NCI-H2227 (cell line): Measurements from ENCODE around the gene CFAP70.
"Not testable (repeated sequence)": the region's sequence is repeated elsewhere in the genome, so short reads cannot be mapped to it uniquely, and the experiment has no call there.

Source experiments
- DNase-seq: peaks from one replicate; lab custom pipeline; 2025; ENCODE audit not compliant: unreplicated experiment; lab: John Stamatoyannopoulos, UW

The CFAP70 gene

GRCh38 chr10:73340121-73340520 lies 18.5 kb downstream of the CFAP70 start:
- no peak for DNase-seq

GRCh38 chr10:73339436-73339835 lies 19.2 kb downstream of the CFAP70 start:
- DNase-seq: no peak

- no peak for DNase-seq
These were observed 19.8 kb downstream of the CFAP70 start for GRCh38 chr10:73338801-73339368.

GRCh38 chr10:73333202-73333601 lies 25.5 kb downstream of the CFAP70 start:
- no peak for DNase-seq

- peak; percentile 43 for DNase-seq
These were observed 26.3 kb downstream of the CFAP70 start for GRCh38 chr10:73332379-73332778.

GRCh38 chr10:73328523-73328922 lies 30.1 kb downstream of the CFAP70 start:
- DNase-seq: not testable (repeated sequence)

GRCh38 chr10:73325290-73325689 lies 33.4 kb downstream of the CFAP70 start:
- DNase-seq: not testable (repeated sequence)

GRCh38 chr10:73323582-73323981 lies 35.1 kb downstream of the CFAP70 start:
- DNase-seq: not testable (repeated sequence)

- no peak for DNase-seq
These were observed 48.2 kb downstream of the CFAP70 start for GRCh38 chr10:73310475-73310874.

- no peak for DNase-seq
These were observed 51.4 kb downstream of the CFAP70 start for GRCh38 chr10:73307203-73307800.

- no peak for DNase-seq
These were observed 52.4 kb downstream of the CFAP70 start for GRCh38 chr10:73306171-73306708.

GRCh38 chr10:73296946-73297345 lies 61.7 kb downstream of the CFAP70 start:
- no peak for DNase-seq

- no peak for DNase-seq
These were observed 65.2 kb downstream of the CFAP70 start for GRCh38 chr10:73293461-73293860.

- no peak for DNase-seq
These were observed 68.7 kb downstream of the CFAP70 start for GRCh38 chr10:73289958-73290357.

- DNase-seq: no peak
These were observed 71.2 kb downstream of the CFAP70 start for GRCh38 chr10:73287441-73287840.

- no peak for DNase-seq
These were observed 77.6 kb downstream of the CFAP70 start for GRCh38 chr10:73281097-73281496.

- DNase-seq: no peak
These were observed 94.2 kb downstream of the CFAP70 start for GRCh38 chr10:73264423-73264822.

- DNase-seq: no peak
These were observed 94.8 kb downstream of the CFAP70 start for GRCh38 chr10:73263693-73264347.

- no peak for DNase-seq
These were observed 95.6 kb downstream of the CFAP70 start for GRCh38 chr10:73262880-73263555.

GRCh38 chr10:73262105-73262730 lies 96.4 kb downstream of the CFAP70 start:
- no peak for DNase-seq

- no peak for DNase-seq
These were observed 97.2 kb downstream of the CFAP70 start for GRCh38 chr10:73261362-73261995.
